Measurements from ENCODE around the gene MAP3K12.

GRCh38 chr12:53492830-53493609, 6.2 kb downstream of the MAP3K12 start:
- TF ChIP-seq, protein P1, sequence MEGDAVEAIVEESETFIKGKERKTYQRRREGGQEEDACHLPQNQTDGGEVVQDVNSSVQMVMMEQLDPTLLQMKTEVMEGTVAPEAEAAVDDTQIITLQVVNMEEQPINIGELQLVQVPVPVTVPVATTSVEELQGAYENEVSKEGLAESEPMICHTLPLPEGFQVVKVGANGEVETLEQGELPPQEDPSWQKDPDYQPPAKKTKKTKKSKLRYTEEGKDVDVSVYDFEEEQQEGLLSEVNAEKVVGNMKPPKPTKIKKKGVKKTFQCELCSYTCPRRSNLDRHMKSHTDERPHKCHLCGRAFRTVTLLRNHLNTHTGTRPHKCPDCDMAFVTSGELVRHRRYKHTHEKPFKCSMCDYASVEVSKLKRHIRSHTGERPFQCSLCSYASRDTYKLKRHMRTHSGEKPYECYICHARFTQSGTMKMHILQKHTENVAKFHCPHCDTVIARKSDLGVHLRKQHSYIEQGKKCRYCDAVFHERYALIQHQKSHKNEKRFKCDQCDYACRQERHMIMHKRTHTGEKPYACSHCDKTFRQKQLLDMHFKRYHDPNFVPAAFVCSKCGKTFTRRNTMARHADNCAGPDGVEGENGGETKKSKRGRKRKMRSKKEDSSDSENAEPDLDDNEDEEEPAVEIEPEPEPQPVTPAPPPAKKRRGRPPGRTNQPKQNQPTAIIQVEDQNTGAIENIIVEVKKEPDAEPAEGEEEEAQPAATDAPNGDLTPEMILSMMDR (IDR thresholded peaks at IDR 0.05; ENCODE audit: low read length) = no peak; the same call in 1 of the 2 replicates
- no peak for TF ChIP-seq EZH2 (IDR thresholded peaks at IDR 0.05; ENCODE audit: borderline replicate concordance, low read length)
